Forelimb muscle (tissue), 1 donor: Measurements from ENCODE around the gene SIAH3. TPM values are rescaled to one million over a fixed set of nuclear protein-coding genes. Genes with fewer than 3 reads are reported as not detected.
A peak's percentile ranks its signal among the peaks of the same experiment; 100 is the strongest.

Experiments
- DNase-seq: peaks from one replicate; pipeline ENCODE4 v3.0.0-alpha.2; 2013; ENCODE audit warnings: low read depth
- polyA plus RNA-seq: library from polyadenylated mRNA; unstranded; fragments of 120-200 nt; gene quantifications from one replicate; pipeline ENCODE4 v1.2.1, GENCODE V29; 2013; ENCODE audit not compliant: insufficient read length

The SIAH3 gene
- polyA plus RNA-seq, 1 donor: 0.33 TPM

- DNase-seq: no peak
Measured at GRCh38 chr13:45823583-45823982, 28.0 kb downstream of the SIAH3 start.

- DNase-seq: no peak
Measured at GRCh38 chr13:45821811-45822210, 29.7 kb downstream of the SIAH3 start.

- no peak for DNase-seq
Measured at GRCh38 chr13:45820106-45820838, 31.3 kb downstream of the SIAH3 start.

- DNase-seq: no peak
Measured at GRCh38 chr13:45817833-45818232, 33.7 kb downstream of the SIAH3 start.

GRCh38 chr13:45816427-45816826, 35.1 kb downstream of the SIAH3 start:
- no peak for DNase-seq

GRCh38 chr13:45812695-45813372, 38.7 kb downstream of the SIAH3 start:
- DNase-seq: no peak

- no peak for DNase-seq
Measured at GRCh38 chr13:45811891-45812694, 39.5 kb downstream of the SIAH3 start.

GRCh38 chr13:45809801-45810394, 41.7 kb downstream of the SIAH3 start:
- DNase-seq: no peak

- DNase-seq: no peak
Measured at GRCh38 chr13:45808925-45809324, 42.6 kb downstream of the SIAH3 start.

GRCh38 chr13:45807520-45808099, 43.9 kb downstream of the SIAH3 start:
- DNase-seq: peak; percentile 8

GRCh38 chr13:45800485-45800884, 51.1 kb downstream of the SIAH3 start:
- no peak for DNase-seq

- DNase-seq: no peak
Measured at GRCh38 chr13:45799451-45799850, 52.1 kb downstream of the SIAH3 start.

GRCh38 chr13:45798851-45799250, 52.7 kb downstream of the SIAH3 start:
- DNase-seq: no peak

- no peak for DNase-seq
Measured at GRCh38 chr13:45796426-45797235, 54.9 kb downstream of the SIAH3 start.

- DNase-seq: no peak
Measured at GRCh38 chr13:45792827-45793303, 58.7 kb downstream of the SIAH3 start.

GRCh38 chr13:45788011-45788410, 63.5 kb downstream of the SIAH3 start:
- no peak for DNase-seq

- DNase-seq: no peak
Measured at GRCh38 chr13:45787346-45787745, 64.2 kb downstream of the SIAH3 start.

GRCh38 chr13:45786293-45786920, 65.1 kb downstream of the SIAH3 start:
- no peak for DNase-seq

- DNase-seq: no peak
Measured at GRCh38 chr13:45784755-45785675, 66.5 kb downstream of the SIAH3 start.
